NCI-H2107 treated with DMSO at 0.1 percent for 48 hours (cell line): ENCODE results near the gene SAMD4B.
"Not testable (repeated sequence)": the region's sequence is repeated elsewhere in the genome, so short reads cannot be mapped to it uniquely, and the experiment has no call there.

Experiments used
- DNase-seq: peaks from one replicate; lab custom pipeline; 2025; ENCODE audit not compliant: unreplicated experiment; lab: John Stamatoyannopoulos, UW

The SAMD4B gene

GRCh38 chr19:39333507-39333906 is 8.7 kb upstream of the SAMD4B start:
- no peak for DNase-seq

DNA sequence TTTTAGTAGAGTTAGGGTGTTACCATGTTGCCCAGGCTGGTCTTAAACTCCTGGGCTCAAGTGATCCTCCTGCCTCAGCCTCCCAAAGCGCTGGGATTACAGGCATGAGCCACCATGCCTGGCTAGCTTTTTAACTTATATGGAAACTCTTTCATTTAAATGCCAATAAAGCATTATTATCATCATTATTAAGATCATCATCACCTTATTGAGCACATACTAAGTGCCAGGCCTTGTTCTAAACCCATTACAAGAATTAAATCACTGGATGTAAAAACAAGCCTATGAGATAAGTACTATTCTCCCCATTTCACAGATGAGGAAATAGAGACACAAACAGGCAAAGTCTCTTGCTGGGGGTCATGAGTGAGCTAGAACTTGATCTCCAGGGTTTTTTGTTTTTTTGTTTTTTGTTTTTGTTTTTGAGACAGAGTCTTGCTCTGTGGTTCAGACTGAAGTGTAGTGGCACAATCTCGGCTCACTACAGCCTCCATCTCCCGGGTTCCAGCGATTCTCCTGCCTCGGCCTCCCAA is 7.7 kb upstream of the SAMD4B start:
- no peak for DNase-seq

DNA sequence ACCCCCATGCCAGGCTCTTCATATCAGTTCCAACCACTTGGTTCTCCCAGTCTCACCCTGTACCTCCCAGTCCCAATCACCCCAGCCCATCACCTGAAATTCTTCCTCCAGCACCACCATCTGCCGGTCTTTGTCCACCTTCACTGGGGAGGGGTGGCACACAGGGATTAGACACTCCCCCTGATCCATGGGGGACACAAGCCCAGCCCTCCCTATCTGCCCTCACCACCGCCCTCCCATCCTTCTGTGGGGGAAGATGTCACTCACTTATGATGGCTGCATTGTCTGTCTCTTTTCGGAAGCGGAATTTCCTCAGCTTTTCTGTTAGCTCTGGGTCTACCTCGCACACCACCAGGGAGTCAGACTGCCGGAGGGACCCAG is 7.1 kb upstream of the SAMD4B start:
- no peak for DNase-seq

- no peak for DNase-seq
Observed at GRCh38 chr19:39336483-39336882, 5.7 kb upstream of the SAMD4B start.

DNA sequence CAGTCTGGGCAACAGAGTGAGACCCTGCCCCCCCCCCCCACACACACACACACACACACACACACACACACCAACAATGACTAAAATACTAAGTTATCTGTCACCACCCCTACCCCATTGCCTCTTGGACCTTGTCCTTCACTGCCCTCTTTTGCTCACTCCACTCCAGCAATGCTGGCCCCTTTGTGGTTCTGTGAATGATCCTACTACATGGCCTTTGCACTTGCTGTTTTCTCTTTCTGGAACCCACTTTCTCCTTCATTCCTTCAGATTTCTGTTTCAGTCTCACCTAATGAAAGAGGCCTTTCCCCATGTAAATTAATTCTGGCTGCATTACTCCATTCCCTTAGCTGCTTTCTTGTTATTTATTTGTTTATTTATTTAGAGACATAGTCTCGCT is 2.5 kb upstream of the SAMD4B start:
- no peak for DNase-seq

- DNase-seq, result not testable (repeated sequence)
Observed at GRCh38 chr19:39340156-39340555, 2.1 kb upstream of the SAMD4B start.

DNA sequence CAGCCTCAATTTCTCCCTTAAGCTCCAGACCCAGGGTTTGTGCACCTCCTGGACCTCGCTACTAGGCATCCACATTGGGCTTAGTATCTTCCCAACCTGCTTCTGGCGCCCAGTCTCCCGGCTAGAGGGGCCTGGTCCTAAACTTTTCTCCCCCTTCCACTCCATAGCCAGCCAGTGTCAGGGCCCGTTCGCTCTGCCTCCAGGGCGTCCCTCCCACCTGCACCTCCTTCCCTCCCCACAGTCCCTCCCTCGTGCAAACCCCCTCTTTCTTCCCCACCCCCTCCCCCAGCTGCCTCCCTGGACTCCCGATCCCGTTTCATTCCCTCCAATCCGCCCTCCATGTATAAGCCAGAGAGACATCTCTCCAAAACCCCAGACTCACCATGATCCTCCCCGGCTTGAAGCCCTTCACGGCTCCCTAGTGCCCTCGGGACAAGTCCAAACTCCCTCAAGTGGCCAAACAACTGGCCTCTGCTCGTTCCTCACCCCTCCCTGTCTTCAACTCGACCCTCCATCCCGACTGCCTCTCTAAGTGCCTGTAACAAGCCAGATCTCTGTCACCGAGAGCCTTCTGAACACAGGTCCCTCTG is 997 bp upstream of the SAMD4B start:
- DNase-seq, result no peak

GRCh38 chr19:39342647-39343305 is 555 bp downstream of the SAMD4B start:
- DNase-seq, result no peak

GRCh38 chr19:39345956-39346355 is 3.7 kb downstream of the SAMD4B start:
- no peak for DNase-seq

GRCh38 chr19:39347332-39348164 is 5.3 kb downstream of the SAMD4B start:
- no peak for DNase-seq

GRCh38 chr19:39349326-39349725 is 7.1 kb downstream of the SAMD4B start:
- DNase-seq, result no peak

- DNase-seq, result no peak
Observed at GRCh38 chr19:39350156-39350555, 7.9 kb downstream of the SAMD4B start.

DNA sequence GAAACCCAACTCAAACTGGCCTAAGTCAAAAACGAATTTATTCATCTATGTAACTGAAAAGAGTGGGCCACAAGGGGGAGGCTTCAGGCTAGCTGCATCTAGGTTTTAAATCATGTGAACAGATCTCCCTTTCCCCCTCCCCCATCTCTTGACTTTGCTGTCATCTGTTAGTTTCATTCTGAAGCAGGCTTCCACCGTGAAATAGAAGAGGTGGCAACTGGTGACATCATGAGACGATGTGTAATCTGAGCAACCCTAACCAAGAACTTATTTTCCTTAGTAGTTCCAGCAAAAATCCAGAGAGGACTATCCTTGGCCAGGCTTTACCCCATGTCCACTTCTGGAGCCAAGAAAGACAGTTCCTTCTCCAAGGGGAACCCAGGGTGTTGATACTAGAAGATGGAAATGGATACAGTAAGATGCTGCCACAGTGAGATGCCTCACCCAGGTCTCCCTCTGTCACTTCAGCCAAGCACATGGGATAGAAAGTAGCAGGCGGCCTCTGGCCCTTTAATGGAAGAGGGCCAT is 9.4 kb downstream of the SAMD4B start:
- DNase-seq, result no peak

GRCh38 chr19:39352381-39353255 is 10.4 kb downstream of the SAMD4B start:
- no peak for DNase-seq

- DNase-seq, result no peak
Observed at GRCh38 chr19:39355253-39355652, 13.0 kb downstream of the SAMD4B start.

GRCh38 chr19:39356073-39356472 is 13.9 kb downstream of the SAMD4B start:
- no peak for DNase-seq

GRCh38 chr19:39356647-39357046 is 14.4 kb downstream of the SAMD4B start:
- no peak for DNase-seq

- DNase-seq, result no peak
Observed at GRCh38 chr19:39359026-39359425, 16.8 kb downstream of the SAMD4B start.

DNA sequence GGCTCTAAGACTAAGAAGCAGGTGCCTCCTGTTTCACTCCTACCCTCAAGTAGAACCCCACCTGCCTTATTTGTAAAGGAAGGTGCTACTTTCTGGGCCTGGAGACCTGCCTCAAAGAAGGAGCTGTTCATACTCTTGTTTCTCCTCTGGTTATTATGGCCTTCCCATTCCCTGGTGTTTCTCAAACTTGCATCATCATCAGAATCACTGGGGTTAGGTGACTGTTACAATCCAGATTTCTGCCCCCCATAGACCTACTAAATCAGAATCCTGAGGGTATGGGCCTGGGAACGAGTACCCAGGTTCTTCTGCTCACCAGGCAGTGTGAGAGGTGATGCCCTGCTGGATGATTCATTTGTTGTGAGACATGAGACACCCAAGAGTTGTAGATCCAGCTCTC is 18.4 kb downstream of the SAMD4B start:
- DNase-seq, result no peak
